Endothelial cell of hepatic sinusoid (primary cell): ENCODE results near the gene ISG15.
"Not testable (repeated sequence)": the region's sequence is repeated elsewhere in the genome, so short reads cannot be mapped to it uniquely, and the experiment has no call there.

Source experiments
- in situ Hi-C: cut with HindIII; loops from 2 replicates; pipeline ENCODE4 v1.10.0; 2017; ENCODE audit warnings: low sequenced_read_pairs

ISG15 gene

GRCh38 chr1:994546-994945 lies 18.8 kb upstream of the ISG15 start:
- in situ Hi-C loops: not testable (repeated sequence)

- in situ Hi-C loops: no loop called here
Observed at GRCh38 chr1:995665-996633, 17.3 kb upstream of the ISG15 start.

GRCh38 chr1:996851-997712 lies 16.2 kb upstream of the ISG15 start:
- in situ Hi-C loops: no loop called here

GRCh38 chr1:997713-997992 lies 15.6 kb upstream of the ISG15 start:
- in situ Hi-C loops: no loop called here

GRCh38 chr1:997993-998744 lies 15.1 kb upstream of the ISG15 start:
- in situ Hi-C loops: no loop called here

GRCh38 chr1:998745-998994 lies 14.6 kb upstream of the ISG15 start:
- in situ Hi-C loops: no loop called here

GRCh38 chr1:998995-999724 lies 14.1 kb upstream of the ISG15 start:
- in situ Hi-C loops: no loop called here

GRCh38 chr1:999725-1000356 lies 13.5 kb upstream of the ISG15 start, which contains the start of gene HES4:
TSS of gene HES4 (minus strand) at chr1:1000097. CDS start at chr1:999973, 124 bp downstream.
- in situ Hi-C loops: loop anchor here (5.0 kb wide), 1 partner anchor 67 kb away; no protein-coding TSS in a partner anchor

GRCh38 chr1:1000357-1001056 lies 12.8 kb upstream of the ISG15 start:
- in situ Hi-C loops: loop anchor here (5.0 kb wide), 1 partner anchor 67 kb away; no protein-coding TSS in a partner anchor

GRCh38 chr1:1001057-1001783 lies 12.1 kb upstream of the ISG15 start:
- in situ Hi-C loops: loop anchor here (5.0 kb wide), 1 partner anchor 66 kb away; no protein-coding TSS in a partner anchor

GRCh38 chr1:1003618-1004419 lies 9.5 kb upstream of the ISG15 start:
- in situ Hi-C loops: loop anchor here (5.0 kb wide), 1 partner anchor 63 kb away; no protein-coding TSS in a partner anchor

- in situ Hi-C loops: loop anchor here (5.0 kb wide), 1 partner anchor 63 kb away; no protein-coding TSS in a partner anchor
Observed at GRCh38 chr1:1004420-1004779, 8.9 kb upstream of the ISG15 start.

GRCh38 chr1:1004780-1005697 lies 8.3 kb upstream of the ISG15 start:
- in situ Hi-C loops: loop anchor here (5.0 kb wide), 1 partner anchor 62 kb away; no protein-coding TSS in a partner anchor

- in situ Hi-C loops: no loop called here
Observed at GRCh38 chr1:1005774-1006304, 7.5 kb upstream of the ISG15 start.

- in situ Hi-C loops: no loop called here
Observed at GRCh38 chr1:1006305-1007159, 6.8 kb upstream of the ISG15 start.

GRCh38 chr1:1010131-1010530 lies 3.2 kb upstream of the ISG15 start:
- in situ Hi-C loops: not testable (repeated sequence)
